Measurements from ENCODE around the gene PACRG. TPM values are rescaled to one million over a fixed set of nuclear protein-coding genes. Genes with fewer than 3 reads are reported as not detected.

Gene PACRG
- total and polyA plus RNA-seq, 2 of the 8 experiments (the other 6 are each of a cell fraction or from before 2014, with no cell fraction given): 0.44 to 0.54 TPM

- no peak overlapping the region for H3K9ac ChIP-seq (replicated peaks in 1 of 4; ENCODE audit: extremely low read depth in 1 of 4, low read depth in 3 of 4, low read length in 3 of 4)
- H3K27me3 ChIP-seq (replicated peaks in 1 of 4; ENCODE audit: control insufficient read depth in 3 of 4, extremely low read depth in 1 of 4, insufficient read depth in 3 of 4, low read length in 3 of 4): no peaks in the 10 kb centered on the region
- no peak overlapping the region for H2BK20ac ChIP-seq (ENCODE audit: low read length)
- no peak overlapping the region for H2AFZ ChIP-seq (ENCODE audit: low read length)
- H3K9me3 ChIP-seq (ENCODE audit: insufficient read depth in 2 of 2, low read depth in 1 of 2, low read length in 1 of 2): no peaks in the 10 kb centered on the region
- H2BK5ac ChIP-seq (ENCODE audit: low read depth, low read length): no peak overlapping the region
- H3K14ac ChIP-seq (ENCODE audit: insufficient read length): no peak overlapping the region
- no peaks in the 10 kb centered on the region for H3K36me3 ChIP-seq (ENCODE audit: control insufficient read depth in 2 of 4, insufficient read depth in 4 of 4, low read length in 3 of 4)
- no peak for FAIRE-seq
- H2BK120ac ChIP-seq (replicated peaks; ENCODE audit: low read depth, low read length): no peak overlapping the region
- no peaks in the 10 kb centered on the region for H3K4me1 ChIP-seq (replicated peaks in 1 of 4; ENCODE audit: control insufficient read depth in 3 of 4, insufficient read depth in 4 of 4, low read length in 3 of 4)
- no peaks in the 10 kb centered on the region for H3K23me2 ChIP-seq (ENCODE audit: low read depth, low read length)
- no peak overlapping the region for H3K56ac ChIP-seq (replicated peaks; ENCODE audit: insufficient read length, low read depth, low read length)
- H3K4me3 ChIP-seq (ENCODE audit: extremely low read depth in 1 of 4, insufficient read depth in 2 of 4, low read depth in 3 of 4, low read length in 4 of 4): no peak overlapping the region
- H2BK12ac ChIP-seq (ENCODE audit: low read depth, low read length): no peak overlapping the region
- no peak overlapping the region for H3K4me2 ChIP-seq (ENCODE audit: insufficient read depth in 1 of 2, low read depth in 2 of 2, low read length in 2 of 2)
- H3K4ac ChIP-seq (replicated peaks; ENCODE audit: insufficient read length, low read depth, low read length): no peak overlapping the region
- no peak for DNase-seq (ENCODE audit: low read depth in 1 of 2, low spot score in 2 of 2)
- POLR2A ChIA-PET (ENCODE audit: partially characterized antibody): no interaction called here
- H4K8ac ChIP-seq (ENCODE audit: extremely low read depth, insufficient read depth, low read length): no peak overlapping the region
- CTCF ChIA-PET (ENCODE audit: partially characterized antibody): interaction anchor here (6.6 kb wide), 1 partner anchor 10 kb away, joined by 42 read pairs; no protein-coding TSS in a partner anchor
- H3K79me2 ChIP-seq (ENCODE audit: control insufficient read depth in 1 of 2, insufficient read depth in 2 of 2, low read length in 2 of 2): no peaks in the 10 kb centered on the region
- WGBS, 2 experiments (ENCODE audit: extremely low coverage in 1 of 2, insufficient coverage in 1 of 2, insufficient read length in 1 of 2, insufficient replicate concordance in 2 of 2, low coverage in 1 of 2, low lambda C conversion rate in 2 of 2, missing lambda C conversion rate in 1 of 2): 100% methylated on average over 1 of the region's 1 CpG; no CpG with 5 or more reads in 1 of the 2 experiments
- no peak overlapping the region for H4K91ac ChIP-seq (replicated peaks; ENCODE audit: insufficient read length, low read length)
- no peak overlapping the region for H2BK15ac ChIP-seq (ENCODE audit: low read length)
- no peaks in the 10 kb centered on the region for H3K79me1 ChIP-seq (ENCODE audit: low read depth, low read length)
- no peak overlapping the region for H3K27ac ChIP-seq (ENCODE audit: low read depth, low read length)
- no peak overlapping the region for H3K23ac ChIP-seq (ENCODE audit: insufficient read length)
- H4K5ac ChIP-seq (ENCODE audit: insufficient read length, low read depth, low read length): no peak overlapping the region
- H3K18ac ChIP-seq (ENCODE audit: extremely low read depth, low read length): no peak overlapping the region
- no peak overlapping the region for H2AK5ac ChIP-seq (ENCODE audit: low read depth, low read length)
- H4K20me1 ChIP-seq (replicated peaks in 1 of 2; ENCODE audit: control insufficient read depth in 1 of 2, insufficient read depth in 2 of 2, low read length in 2 of 2): no peaks in the 10 kb centered on the region
- TF ChIP-seq SIX5 (IDR thresholded peaks at IDR 0.05; ENCODE audit: low read depth, low read length): no peak
Observed at GRCh38 chr6:162917506-162917905, 189.7 kb downstream of the PACRG start.
